Calu3 (cell line): Measurements from ENCODE around the gene IL21. TPM values are rescaled to one million over a fixed set of nuclear protein-coding genes. Genes with fewer than 3 reads are reported as not detected.

ENCODE experiments used
- BruUV-seq: library from RNA; stranded (reverse); fragments of 400-500 nt; replicated peaks from 2 replicates; lab custom pipeline; 2021; lab: Mats Ljungman, UMichigan
- CTCF ChIA-PET: fragments of 300-600 bp; sonication (Branson Sonifier 250); formaldehyde crosslinking; loops from one replicate; lab custom pipeline; 2022; ENCODE audit warnings: antibody characterized with exemption; lab: Charles Lee
- DNase-seq: peaks from one replicate; pipeline ENCODE4 v3.0.0; 2022
- H3K27ac Mint-ChIP-seq: one replicate; pipeline ENCODE4 v1.8.0; 2022; ENCODE audit warnings: mixed read lengths; ENCODE audit not compliant: unreplicated experiment
- H3K27me3 Mint-ChIP-seq: one replicate; pipeline ENCODE4 v1.8.0; 2022; ENCODE audit warnings: mixed read lengths; ENCODE audit not compliant: unreplicated experiment
- H3K36me3 Mint-ChIP-seq: one replicate; pipeline ENCODE4 v1.8.0; 2022; ENCODE audit warnings: mild to moderate bottlenecking, moderate library complexity, mixed read lengths; ENCODE audit not compliant: insufficient read depth, unreplicated experiment
- H3K4me1 Mint-ChIP-seq: one replicate; pipeline ENCODE4 v1.8.0; 2022; ENCODE audit warnings: mild to moderate bottlenecking, low read depth, mixed read lengths; ENCODE audit not compliant: unreplicated experiment
- H3K4me3 Mint-ChIP-seq: one replicate; pipeline ENCODE4 v1.8.0; 2022; ENCODE audit warnings: mild to moderate bottlenecking, low read depth, moderate library complexity, mixed read lengths; ENCODE audit not compliant: unreplicated experiment
- H3K9me3 Mint-ChIP-seq: one replicate; pipeline ENCODE4 v1.8.0; 2022; ENCODE audit warnings: low read depth, mixed read lengths; ENCODE audit not compliant: unreplicated experiment
- CTCF ChIP-seq: fragments of 200-600 bp; IDR thresholded peaks from one replicate; pipeline ENCODE4 v1.8.0; 2022; ENCODE audit warnings: antibody characterized with exemption; ENCODE audit not compliant: unreplicated experiment
- intact Hi-C: fragments of 100-400 bp; cut with micrococcal nuclease; formaldehyde crosslinking; loops from one replicate; pipeline ENCODE4 v1.10.0; 2022; ENCODE audit not compliant: unreplicated experiment
- total RNA-seq: library from RNA; stranded (reverse); gene quantifications from 2 replicates; pipeline ENCODE4 v1.2.3, GENCODE V29; 2022

IL21 gene
- total RNA-seq, 1 experiment from 2014 or later, result not detected

DNA sequence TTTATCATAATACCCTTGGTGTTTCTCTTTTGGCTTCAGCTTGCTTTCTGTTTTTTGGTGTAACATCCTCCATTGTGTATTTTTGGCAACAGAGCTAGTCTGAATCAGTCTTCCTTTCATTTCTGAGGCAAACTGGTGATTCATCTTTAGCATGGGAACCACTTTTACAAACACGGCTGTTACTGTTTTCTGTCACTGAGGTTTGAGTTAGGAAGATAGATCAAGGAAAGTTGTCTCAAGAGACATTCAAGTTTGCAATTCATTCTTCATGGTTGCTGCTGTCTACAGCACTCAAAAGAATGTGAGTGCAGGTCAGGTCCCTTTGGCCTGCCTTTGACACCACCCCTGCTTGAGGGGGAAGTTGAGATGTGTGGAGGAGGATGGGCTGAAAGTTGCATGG lies 36.3 kb downstream of the IL21 start:
- no peaks in the 10 kb centered on the region for H3K4me1 Mint-ChIP-seq
- H3K9me3 Mint-ChIP-seq, result no peaks in the 10 kb centered on the region
- no peak overlapping the region for H3K27ac Mint-ChIP-seq
- DNase-seq, result no peak
- H3K27me3 Mint-ChIP-seq, result no peaks in the 10 kb centered on the region
- intact Hi-C loops, result no loop called here
- H3K36me3 Mint-ChIP-seq, result no peaks in the 10 kb centered on the region
- BruUV-seq, result no TSS peak
- no peak overlapping the region for H3K4me3 Mint-ChIP-seq
- TF ChIP-seq CTCF, result no peak
- CTCF ChIA-PET, result no interaction called here

- no peaks in the 10 kb centered on the region for H3K4me1 Mint-ChIP-seq
- no peaks in the 10 kb centered on the region for H3K9me3 Mint-ChIP-seq
- no TSS peak for BruUV-seq
- no peak overlapping the region for H3K27ac Mint-ChIP-seq
- DNase-seq, result no peak
- CTCF ChIA-PET, result no interaction called here
- intact Hi-C loops, result no loop called here
- H3K27me3 Mint-ChIP-seq, result no peaks in the 10 kb centered on the region
- no peak overlapping the region for H3K4me3 Mint-ChIP-seq
- TF ChIP-seq CTCF, result no peak
- no peaks in the 10 kb centered on the region for H3K36me3 Mint-ChIP-seq
These were observed 37.0 kb downstream of the IL21 start for GRCh38 chr4:122583906-122584305.

DNA sequence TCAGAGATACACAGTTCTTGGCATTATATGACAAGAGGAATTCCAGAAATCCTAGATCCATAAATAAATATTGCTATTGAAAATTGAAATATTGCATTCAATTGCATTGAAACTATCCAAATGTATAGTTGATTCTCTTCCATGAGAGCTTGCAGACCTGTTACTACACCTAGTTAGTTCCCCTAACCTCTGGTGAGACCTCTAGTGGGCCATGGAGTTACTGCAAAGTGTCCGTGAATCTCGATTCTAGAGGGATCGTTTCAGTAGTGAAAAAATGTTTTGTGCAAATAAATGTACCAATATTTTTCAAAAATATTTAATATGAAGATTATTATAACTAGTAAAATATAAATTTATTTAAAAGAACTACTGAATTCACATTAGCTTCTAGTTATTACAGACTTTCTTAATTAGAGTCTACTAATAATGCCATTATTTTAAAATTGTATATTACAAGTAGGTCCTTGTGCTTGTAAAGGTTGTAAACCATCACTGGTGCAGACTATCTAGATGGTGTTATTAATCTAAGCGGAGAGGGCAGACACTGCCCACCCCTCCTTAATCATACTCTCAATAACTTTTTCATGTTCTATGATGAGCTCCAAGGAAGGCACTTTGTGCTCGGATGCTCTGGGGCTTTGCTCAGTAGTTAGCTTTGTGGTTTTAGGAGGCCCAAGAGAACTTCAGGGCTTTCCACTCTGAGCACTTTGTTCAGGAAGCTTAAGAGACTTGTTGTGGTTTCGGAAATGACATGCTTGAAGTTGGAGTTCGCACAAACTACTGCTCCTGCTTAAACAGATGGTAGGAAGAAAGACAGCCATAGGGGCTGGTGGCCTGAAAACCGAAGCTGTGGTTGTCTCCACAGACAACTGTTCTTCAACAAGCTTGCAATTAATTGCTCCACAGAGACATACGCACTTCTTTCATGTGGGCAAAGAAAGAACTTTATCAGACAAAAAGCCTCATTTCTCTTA lies 42.8 kb downstream of the IL21 start:
- H3K4me1 Mint-ChIP-seq, result no peaks in the 10 kb centered on the region
- CTCF ChIA-PET, result interaction anchor here (0.6 to 1.5 kb wide), 3 partner anchors 274 to 709 kb away, joined by 3 to 8 read pairs (median 3); no protein-coding TSS in a partner anchor
- no peaks in the 10 kb centered on the region for H3K27me3 Mint-ChIP-seq
- no peak overlapping the region for H3K4me3 Mint-ChIP-seq
- intact Hi-C loops, result loop anchor here (2.0 to 10.0 kb wide), 5 partner anchors 121 to 677 kb away; partner anchors contain the start of gene IL2
- DNase-seq, result peak; percentile 63
- TF ChIP-seq CTCF, result no peak
- BruUV-seq, result no TSS peak
- no peaks in the 10 kb centered on the region for H3K9me3 Mint-ChIP-seq
- H3K27ac Mint-ChIP-seq, result no peak overlapping the region
- no peaks in the 10 kb centered on the region for H3K36me3 Mint-ChIP-seq

GRCh38 chr4:122577189-122577553 lies 43.7 kb downstream of the IL21 start:
- Mint-ChIP-seq H3K27me3 (no peaks in the 10 kb centered on the region), H3K27ac (no peak overlapping the region), H3K36me3 (no peaks in the 10 kb centered on the region), H3K4me1 (no peaks in the 10 kb centered on the region), H3K4me3 (no peak overlapping the region), H3K9me3 (no peaks in the 10 kb centered on the region)
- CTCF ChIA-PET, result interaction anchor here (0.6 to 1.5 kb wide), 3 partner anchors 275 to 708 kb away, joined by 3 to 8 read pairs (median 3); no protein-coding TSS in a partner anchor
- BruUV-seq, result no TSS peak
- DNase-seq, result no peak
- TF ChIP-seq CTCF, result no peak
- intact Hi-C loops, result loop anchor here (2.0 to 10.0 kb wide), 5 partner anchors 120 to 676 kb away; partner anchors contain the start of gene IL2
